ENCODE results near the gene SNRNP25.
"Not testable (repeated sequence)": the region's sequence is repeated elsewhere in the genome, so short reads cannot be mapped to it uniquely, and the experiment has no call there.

DNA sequence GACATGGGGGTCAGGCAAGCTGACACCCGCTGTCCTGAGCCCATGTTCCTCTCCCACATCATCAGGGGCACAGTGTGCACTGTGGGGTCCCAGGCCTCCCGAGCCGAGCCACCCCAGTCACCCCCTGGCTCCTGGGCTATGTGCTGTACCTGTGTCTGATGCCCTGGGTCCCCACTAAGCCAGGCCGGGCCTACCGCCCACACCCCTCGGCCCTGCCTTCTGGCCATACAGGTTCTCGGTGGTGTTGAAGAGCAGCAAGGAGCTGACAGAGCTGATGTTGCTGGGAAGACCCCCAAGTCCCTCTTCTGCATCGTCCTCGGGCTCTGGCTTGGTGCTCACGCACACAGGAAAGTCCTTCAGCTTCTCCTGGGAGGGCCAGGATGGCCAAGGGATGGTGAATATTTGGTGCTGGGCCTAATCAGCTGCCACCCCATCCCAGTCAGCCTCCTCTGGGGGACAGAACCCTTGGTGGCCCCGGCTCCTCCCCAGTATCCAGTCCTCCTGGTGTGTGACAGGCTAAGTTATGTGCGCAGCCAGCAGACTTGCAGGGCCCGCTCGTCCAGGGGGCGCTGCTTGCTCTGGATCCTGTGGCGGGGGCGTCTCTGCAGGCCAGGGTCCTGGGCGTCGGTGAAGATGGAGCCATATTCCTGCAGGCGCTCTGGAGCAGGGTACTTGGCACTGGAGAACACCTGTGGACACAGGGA lies 36.4 kb upstream of the SNRNP25 start:
- TF ChIP-seq, protein P1, sequence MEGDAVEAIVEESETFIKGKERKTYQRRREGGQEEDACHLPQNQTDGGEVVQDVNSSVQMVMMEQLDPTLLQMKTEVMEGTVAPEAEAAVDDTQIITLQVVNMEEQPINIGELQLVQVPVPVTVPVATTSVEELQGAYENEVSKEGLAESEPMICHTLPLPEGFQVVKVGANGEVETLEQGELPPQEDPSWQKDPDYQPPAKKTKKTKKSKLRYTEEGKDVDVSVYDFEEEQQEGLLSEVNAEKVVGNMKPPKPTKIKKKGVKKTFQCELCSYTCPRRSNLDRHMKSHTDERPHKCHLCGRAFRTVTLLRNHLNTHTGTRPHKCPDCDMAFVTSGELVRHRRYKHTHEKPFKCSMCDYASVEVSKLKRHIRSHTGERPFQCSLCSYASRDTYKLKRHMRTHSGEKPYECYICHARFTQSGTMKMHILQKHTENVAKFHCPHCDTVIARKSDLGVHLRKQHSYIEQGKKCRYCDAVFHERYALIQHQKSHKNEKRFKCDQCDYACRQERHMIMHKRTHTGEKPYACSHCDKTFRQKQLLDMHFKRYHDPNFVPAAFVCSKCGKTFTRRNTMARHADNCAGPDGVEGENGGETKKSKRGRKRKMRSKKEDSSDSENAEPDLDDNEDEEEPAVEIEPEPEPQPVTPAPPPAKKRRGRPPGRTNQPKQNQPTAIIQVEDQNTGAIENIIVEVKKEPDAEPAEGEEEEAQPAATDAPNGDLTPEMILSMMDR (tag by site-specific recombination; IDR thresholded peaks at IDR 0.05): not testable (repeated sequence)
- TF ChIP-seq YY1 (tag by site-specific recombination; IDR thresholded peaks at IDR 0.05); ZNF830 (tag by site-specific recombination; IDR thresholded peaks at IDR 0.05; ENCODE audit: low read depth); ZNF837 (tag by site-specific recombination; IDR thresholded peaks at IDR 0.05); TCF7L2 (IDR thresholded peaks at IDR 0.05; ENCODE audit: borderline replicate concordance, low read depth, low read length); IKZF3 (tag by site-specific recombination; IDR thresholded peaks at IDR 0.05); ZFHX2 (tag by site-specific recombination; conservative IDR thresholded peaks at IDR 0.05): not testable (repeated sequence)
- TF ChIP-seq, protein P2, sequence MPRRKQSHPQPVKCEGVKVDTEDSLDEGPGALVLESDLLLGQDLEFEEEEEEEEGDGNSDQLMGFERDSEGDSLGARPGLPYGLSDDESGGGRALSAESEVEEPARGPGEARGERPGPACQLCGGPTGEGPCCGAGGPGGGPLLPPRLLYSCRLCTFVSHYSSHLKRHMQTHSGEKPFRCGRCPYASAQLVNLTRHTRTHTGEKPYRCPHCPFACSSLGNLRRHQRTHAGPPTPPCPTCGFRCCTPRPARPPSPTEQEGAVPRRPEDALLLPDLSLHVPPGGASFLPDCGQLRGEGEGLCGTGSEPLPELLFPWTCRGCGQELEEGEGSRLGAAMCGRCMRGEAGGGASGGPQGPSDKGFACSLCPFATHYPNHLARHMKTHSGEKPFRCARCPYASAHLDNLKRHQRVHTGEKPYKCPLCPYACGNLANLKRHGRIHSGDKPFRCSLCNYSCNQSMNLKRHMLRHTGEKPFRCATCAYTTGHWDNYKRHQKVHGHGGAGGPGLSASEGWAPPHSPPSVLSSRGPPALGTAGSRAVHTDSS (tag by site-specific recombination; IDR thresholded peaks at IDR 0.05): not testable (repeated sequence)
